Glomerular endothelial cell (primary cell): Measurements from ENCODE around the gene RAB3A. TPM values are rescaled to one million over a fixed set of nuclear protein-coding genes. Genes with fewer than 3 reads are reported as not detected.
A peak's percentile ranks its signal among the peaks of the same experiment; 100 is the strongest.

Experiments
- DNase-seq: peaks from one replicate; pipeline ENCODE4 v3.0.0-alpha.2; 2011; ENCODE audit warnings: low read depth, low spot score; ENCODE audit errors: extremely low read depth
- total RNA-seq: library from RNA; depleted of rRNA; stranded (reverse); fragments of >200 nt; gene quantifications from 2 replicates; pipeline ENCODE4 v1.2.3, GENCODE V29; 2015

The RAB3A gene
- total RNA-seq, 1 donor from 2014 or later = 4.1 TPM

GRCh38 chr19:18152817-18153555 lies 50.9 kb downstream of the RAB3A start, which contains the start of gene PIK3R2:
PIK3R2 (plus strand) TSS chr19:18153163; CDS start chr19:18155880, 2,717 bp downstream.
- peak; percentile 91 for DNase-seq

GRCh38 chr19:18152442-18152816 lies 51.4 kb downstream of the RAB3A start:
- peak; percentile 95 for DNase-seq

GRCh38 chr19:18150776-18151624 lies 52.8 kb downstream of the RAB3A start:
- no peak for DNase-seq

- DNase-seq = no peak
Observed at GRCh38 chr19:18149596-18149975, 54.3 kb downstream of the RAB3A start.

- no peak for DNase-seq
Observed at GRCh38 chr19:18147396-18147795, 56.4 kb downstream of the RAB3A start.

Other genes starting within 250 kb of the RAB3A start
- gene KCNN1, start 236.9 kb downstream of the RAB3A start, total RNA-seq = 0.41 and 2.3 TPM in 2 replicates
- 15.5 and 38.1 TPM in 2 replicates for gene ARRDC2, start 195.9 kb downstream of the RAB3A start, total RNA-seq
- gene IL12RB1, start 117.1 kb downstream of the RAB3A start, total RNA-seq = 0.12 and 0.19 TPM in 2 replicates
- 7.9 and 8.3 TPM in 2 replicates for gene MAST3, start 106.3 kb downstream of the RAB3A start, total RNA-seq
- gene PIK3R2, start 50.9 kb downstream of the RAB3A start, total RNA-seq = 17.4 and 27.1 TPM in 2 replicates
- 13.4 and 21.0 TPM in 2 replicates for gene IFI30, start 30.2 kb downstream of the RAB3A start, total RNA-seq
- 30.7 and 36.3 TPM in 2 replicates for gene MPV17L2, start 10.8 kb downstream of the RAB3A start, total RNA-seq
- gene PDE4C, start 22.4 kb upstream of the RAB3A start, total RNA-seq = 0.58 TPM in 1 of 2 replicates, not detected in the other
- 0.92 and 2.4 TPM in 2 replicates for gene IQCN, start 70.4 kb upstream of the RAB3A start, total RNA-seq
- gene JUND, start 77.6 kb upstream of the RAB3A start, total RNA-seq = 212 and 428 TPM in 2 replicates
- gene LSM4, start 119.0 kb upstream of the RAB3A start, total RNA-seq = 201 and 204 TPM in 2 replicates
- gene PGPEP1, start 136.6 kb upstream of the RAB3A start, total RNA-seq = 18.6 and 26.5 TPM in 2 replicates
- 429 and 528 TPM in 2 replicates for gene GDF15, start 182.1 kb upstream of the RAB3A start, total RNA-seq
- gene LRRC25, start 193.6 kb upstream of the RAB3A start, total RNA-seq = not detected in 2 replicates
- gene SSBP4, start 215.4 kb upstream of the RAB3A start, total RNA-seq = 180 and 184 TPM in 2 replicates
- gene ISYNA1, start 234.1 kb upstream of the RAB3A start, total RNA-seq = 50.9 and 57.2 TPM in 2 replicates